PC-9 (cell line): ENCODE results near the gene TCEANC2. TPM values are rescaled to one million over a fixed set of nuclear protein-coding genes. Genes with fewer than 3 reads are reported as not detected.

Source experiments
- BruUV-seq: library from RNA; stranded (reverse); fragments of 400-500 nt; replicated peaks from 2 replicates; lab custom pipeline; 2021; lab: Mats Ljungman, UMichigan
- CTCF ChIA-PET: fragments of 300-600 bp; sonication (Branson Sonifier 250); formaldehyde crosslinking; loops from one replicate; lab custom pipeline; 2022; ENCODE audit warnings: antibody characterized with exemption; lab: Charles Lee
- POLR2A ChIA-PET: fragments of 300-600 bp; sonication (Branson Sonifier 250); formaldehyde crosslinking; loops from one replicate; lab custom pipeline; 2022; ENCODE audit warnings: antibody characterized with exemption; ENCODE audit not compliant: unreplicated experiment; lab: Charles Lee
- DNase-seq, 2 experiments: peaks; one replicate each; pipeline versions ENCODE4 v3.0.0 to v3.0.0-alpha.2; 2015 to 2022; ENCODE audit warnings: mixed read lengths in 1 of 2
- H2AFZ ChIP-seq: fragments of 200-600 bp; sonication (generic); 2 replicates; pipeline ENCODE4 v1.8.1; 2017; ENCODE audit warnings: antibody characterized with exemption
- H3F3A ChIP-seq: fragments of 200-600 bp; sonication (generic); 2 replicates; pipeline ENCODE4 v1.8.1; 2017; ENCODE audit warnings: antibody characterized with exemption, mild to moderate bottlenecking, low read depth; ENCODE audit not compliant: insufficient read depth
- H3K27ac ChIP-seq: fragments of 200-600 bp; sonication (generic); 2 replicates; pipeline ENCODE4 v1.6.1; 2016; ENCODE audit warnings: mixed run types
- H3K27me3 ChIP-seq: fragments of 200-600 bp; sonication (generic); 2 replicates; pipeline ENCODE4 v1.6.1; 2016; ENCODE audit warnings: low read depth, mixed run types; ENCODE audit not compliant: insufficient read depth
- H3K36me3 ChIP-seq: fragments of 200-600 bp; sonication (generic); 2 replicates; pipeline ENCODE4 v1.6.1; 2016; ENCODE audit warnings: low read depth, mixed run types
- H3K4me1 ChIP-seq: fragments of 200-600 bp; sonication (generic); replicated peaks from 2 replicates; pipeline ENCODE4 v1.6.1; 2016; ENCODE audit warnings: mixed run types; ENCODE audit not compliant: insufficient read depth
- H3K4me2 ChIP-seq: fragments of 200-600 bp; sonication (generic); 2 replicates; pipeline ENCODE4 v1.6.1; 2017; ENCODE audit warnings: mixed run types
- H3K4me3 ChIP-seq: fragments of 200-600 bp; sonication (generic); 2 replicates; pipeline ENCODE4 v1.6.1; 2016; ENCODE audit warnings: mixed run types
- H3K79me2 ChIP-seq: fragments of 200-600 bp; sonication (generic); 2 replicates; pipeline ENCODE4 v1.6.1; 2017; ENCODE audit warnings: low read depth, mixed run types
- H3K9me2 ChIP-seq: fragments of 200-600 bp; sonication (generic); 2 replicates; pipeline ENCODE4 v1.8.1; 2017; ENCODE audit warnings: mild to moderate bottlenecking; ENCODE audit not compliant: insufficient read depth
- H3K9me3 ChIP-seq: fragments of 200-600 bp; sonication (generic); 2 replicates; pipeline ENCODE4 v1.8.1; 2016; ENCODE audit warnings: low read depth; ENCODE audit not compliant: insufficient read depth
- H4K20me1 ChIP-seq: fragments of 200-600 bp; sonication (generic); 2 replicates; pipeline ENCODE4 v1.8.1; 2017; ENCODE audit not compliant: insufficient read depth
- EZH2 ChIP-seq: fragments of 200-600 bp; sonication (generic); IDR thresholded peaks from 2 replicates; pipeline ENCODE4 v1.8.0; 2017; ENCODE audit warnings: antibody characterized with exemption, low read depth
- intact Hi-C: fragments of 100-400 bp; cut with micrococcal nuclease; formaldehyde crosslinking; loops from one replicate; pipeline ENCODE4 v1.10.0; 2022; ENCODE audit not compliant: unreplicated experiment
- total RNA-seq: library from RNA; stranded (reverse); gene quantifications from 2 replicates; pipeline ENCODE4 v1.2.3, GENCODE V29; 2021
- TF ChIP-seq, protein P1 (sequence below): fragments of 200-600 bp; sonication (generic); conservative IDR thresholded peaks from 2 replicates; pipeline ENCODE4 v1.6.1; 2017; ENCODE audit warnings: mixed run types, antibody characterized with exemption, mild to moderate bottlenecking, moderate library complexity

Gene TCEANC2
- total RNA-seq, 1 experiment from 2014 or later: 11.5 TPM

DNA sequence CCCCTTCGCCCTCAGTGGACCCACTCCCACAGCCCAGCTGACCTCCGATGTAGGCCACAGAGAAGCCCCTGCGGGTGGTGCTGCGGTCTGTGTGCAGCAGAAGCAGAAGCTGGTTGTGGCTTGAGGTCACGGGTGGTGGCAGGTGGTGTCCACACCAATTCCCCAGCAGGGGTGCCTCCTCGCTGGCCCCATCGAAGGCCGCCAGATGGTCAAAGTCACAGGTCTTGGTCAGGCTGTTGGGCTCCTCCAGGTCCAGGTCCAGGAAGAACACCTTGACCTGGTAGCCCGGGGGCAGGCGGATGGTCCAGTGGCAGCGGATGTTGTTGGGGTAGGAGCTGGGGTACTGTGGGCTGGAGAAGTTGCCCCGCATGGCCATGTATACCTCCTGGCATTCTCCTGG lies 86.3 kb downstream of the TCEANC2 start:
- no TSS peak for BruUV-seq
- CTCF ChIA-PET: no interaction called here

DNA sequence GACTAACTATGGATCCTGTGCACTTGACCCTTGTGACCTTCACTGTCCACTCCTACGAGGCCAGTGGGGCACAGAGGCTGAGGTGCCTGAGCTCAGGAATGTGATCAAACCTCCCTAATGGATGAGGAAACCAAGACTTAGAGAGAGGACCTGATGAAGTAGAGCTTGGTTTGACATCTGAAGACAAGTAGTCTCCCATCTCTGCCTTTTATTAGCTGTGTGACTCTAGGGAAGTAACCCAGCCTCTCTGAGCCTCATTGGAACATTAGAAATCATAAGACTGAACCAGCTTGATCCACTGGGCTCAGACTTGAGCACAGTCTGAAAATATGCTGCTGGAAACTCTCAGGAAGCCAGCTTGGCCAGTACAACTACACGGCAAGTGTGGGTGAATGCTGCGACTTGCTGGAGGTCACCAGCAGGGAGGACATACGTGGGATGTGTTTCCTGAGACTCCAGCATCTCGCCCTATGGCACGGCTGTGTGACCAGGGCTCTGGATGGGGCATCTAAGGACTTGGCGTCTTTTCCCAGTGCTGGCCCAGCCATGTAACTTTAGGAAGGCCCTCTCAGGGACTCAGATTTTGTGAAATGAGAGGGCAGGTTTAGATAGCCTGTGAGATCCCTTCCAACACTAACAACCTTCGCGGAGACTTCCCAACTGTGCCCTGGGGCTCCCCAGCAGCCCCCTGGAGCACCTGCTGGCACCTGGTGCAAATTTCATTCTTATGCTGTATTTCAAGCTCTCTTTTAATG lies 88.9 kb downstream of the TCEANC2 start:
- H3K4me2 ChIP-seq: no peak overlapping the region
- H3K27me3 ChIP-seq: no peaks in the 10 kb centered on the region
- H3K9me3 ChIP-seq: no peaks in the 10 kb centered on the region
- no peaks in the 10 kb centered on the region for H3K36me3 ChIP-seq
- DNase-seq: no peak
- H2AFZ ChIP-seq: no peak overlapping the region
- H3K9me2 ChIP-seq: no peaks in the 10 kb centered on the region
- no peak overlapping the region for H3K27ac ChIP-seq
- POLR2A ChIA-PET: no interaction called here
- H3K79me2 ChIP-seq: no peaks in the 10 kb centered on the region
- intact Hi-C loops: no loop called here
- no peaks in the 10 kb centered on the region for H3K4me1 ChIP-seq
- CTCF ChIA-PET: no interaction called here
- H3F3A ChIP-seq: no peaks in the 10 kb centered on the region
- TF ChIP-seq, protein P1, sequence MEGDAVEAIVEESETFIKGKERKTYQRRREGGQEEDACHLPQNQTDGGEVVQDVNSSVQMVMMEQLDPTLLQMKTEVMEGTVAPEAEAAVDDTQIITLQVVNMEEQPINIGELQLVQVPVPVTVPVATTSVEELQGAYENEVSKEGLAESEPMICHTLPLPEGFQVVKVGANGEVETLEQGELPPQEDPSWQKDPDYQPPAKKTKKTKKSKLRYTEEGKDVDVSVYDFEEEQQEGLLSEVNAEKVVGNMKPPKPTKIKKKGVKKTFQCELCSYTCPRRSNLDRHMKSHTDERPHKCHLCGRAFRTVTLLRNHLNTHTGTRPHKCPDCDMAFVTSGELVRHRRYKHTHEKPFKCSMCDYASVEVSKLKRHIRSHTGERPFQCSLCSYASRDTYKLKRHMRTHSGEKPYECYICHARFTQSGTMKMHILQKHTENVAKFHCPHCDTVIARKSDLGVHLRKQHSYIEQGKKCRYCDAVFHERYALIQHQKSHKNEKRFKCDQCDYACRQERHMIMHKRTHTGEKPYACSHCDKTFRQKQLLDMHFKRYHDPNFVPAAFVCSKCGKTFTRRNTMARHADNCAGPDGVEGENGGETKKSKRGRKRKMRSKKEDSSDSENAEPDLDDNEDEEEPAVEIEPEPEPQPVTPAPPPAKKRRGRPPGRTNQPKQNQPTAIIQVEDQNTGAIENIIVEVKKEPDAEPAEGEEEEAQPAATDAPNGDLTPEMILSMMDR: no peak
- TF ChIP-seq EZH2: no peak
- BruUV-seq: no TSS peak
- no peak overlapping the region for H3K4me3 ChIP-seq
- H4K20me1 ChIP-seq: no peaks in the 10 kb centered on the region

More for the DNA sequence above, 86.3 kb downstream of the TCEANC2 start:
- H3K4me3 ChIP-seq: no peak overlapping the region
- H3K27ac ChIP-seq: no peak overlapping the region
- H3K36me3 ChIP-seq: no peaks in the 10 kb centered on the region
- no peaks in the 10 kb centered on the region for H3K27me3 ChIP-seq
- no peak for DNase-seq
- POLR2A ChIA-PET: no interaction called here
- no peaks in the 10 kb centered on the region for H3K79me2 ChIP-seq
- H3K9me2 ChIP-seq: no peaks in the 10 kb centered on the region
- H3K9me3 ChIP-seq: no peaks in the 10 kb centered on the region
- H3K4me2 ChIP-seq: no peak overlapping the region
- no peaks in the 10 kb centered on the region for H3F3A ChIP-seq
- no peaks in the 10 kb centered on the region for H3K4me1 ChIP-seq
- no peak overlapping the region for H2AFZ ChIP-seq
- H4K20me1 ChIP-seq: no peaks in the 10 kb centered on the region
- intact Hi-C loops: no loop called here
- no peak for TF ChIP-seq EZH2
- TF ChIP-seq, protein P1: no peak

DNA sequence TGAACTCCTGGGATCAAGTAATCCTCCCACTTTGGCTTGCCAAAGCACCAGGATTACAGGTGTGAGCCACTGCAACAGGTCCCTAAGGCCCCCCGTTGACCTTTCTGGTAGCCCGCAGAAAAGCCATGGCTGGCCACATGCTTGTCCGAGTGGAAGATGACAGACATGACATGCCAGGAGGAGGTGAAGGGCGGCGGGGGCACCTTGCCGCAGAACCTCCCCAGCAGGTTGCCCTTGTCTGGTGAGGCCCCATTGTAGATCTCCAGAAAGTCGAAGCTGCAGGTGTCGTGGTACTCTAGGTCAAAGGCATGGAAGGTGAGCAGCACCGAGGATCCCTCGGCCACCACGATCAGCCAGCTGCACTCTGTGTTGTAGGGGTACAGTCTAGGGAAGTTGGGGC lies 91.0 kb downstream of the TCEANC2 start:
- Histone ChIP-seq H2AFZ (no peak overlapping the region), H3K36me3 (no peaks in the 10 kb centered on the region), H3F3A (no peaks in the 10 kb centered on the region), H3K27me3 (no peaks in the 10 kb centered on the region), H3K4me1 (no peaks in the 10 kb centered on the region), H3K9me3 (no peaks in the 10 kb centered on the region), H4K20me1 (no peaks in the 10 kb centered on the region), H3K27ac (no peak overlapping the region), H3K79me2 (no peaks in the 10 kb centered on the region), H3K4me3 (no peak overlapping the region), H3K4me2 (no peak overlapping the region), H3K9me2 (no peaks in the 10 kb centered on the region)
- POLR2A ChIA-PET: no interaction called here
- no peak for TF ChIP-seq EZH2
- TF ChIP-seq, protein P1: no peak
- CTCF ChIA-PET: no interaction called here
- no TSS peak for BruUV-seq
- intact Hi-C loops: no loop called here
- no peak for DNase-seq
